GM12891 (cell line): ENCODE results near the gene PTPRT.

ENCODE experiments used
- POLR2A ChIP-seq: IDR thresholded peaks from 2 replicates; pipeline ENCODE4 v1.6.1; 2011; ENCODE audit warnings: low read depth, low read length, control low read depth
- SPI1 ChIP-seq: IDR thresholded peaks from 2 replicates; pipeline ENCODE4 v1.6.1; 2011; ENCODE audit warnings: low read depth, low read length, control low read depth

DNA sequence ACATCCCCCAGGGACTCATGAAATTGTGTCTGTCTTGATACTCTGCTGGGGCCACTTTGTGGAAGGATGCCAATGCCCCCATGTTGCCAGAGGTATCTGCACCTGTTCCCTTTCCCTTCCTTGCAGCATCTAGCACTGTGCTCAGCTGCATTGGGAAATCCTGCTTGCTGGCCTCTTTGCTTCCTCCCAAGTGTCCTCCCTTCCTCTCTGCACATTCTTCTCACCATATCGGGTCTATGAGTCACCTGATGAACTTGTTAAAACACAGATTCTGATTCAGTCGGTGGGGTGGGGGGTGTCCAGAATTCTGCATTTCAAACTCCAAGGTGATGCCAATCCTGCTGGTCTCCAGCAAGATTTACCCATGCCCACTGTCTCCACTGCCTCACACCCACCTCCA, 467.8 kb downstream of the PTPRT start:
- TF ChIP-seq POLR2A (no peak), SPI1 (no peak)
